Right lung (tissue), 10 donors: Measurements from ENCODE around the gene DPPA5. TPM values are rescaled to one million over a fixed set of nuclear protein-coding genes. Genes with fewer than 3 reads are reported as not detected.
A peak's percentile ranks its signal among the peaks of the same experiment; 100 is the strongest.
"Not testable (repeated sequence)": the region's sequence is repeated elsewhere in the genome, so short reads cannot be mapped to it uniquely, and the experiment has no call there.

Experiments used
- DNase-seq, 2 donors: peaks; one replicate each; pipeline ENCODE4 v3.0.0-alpha.2; 2013
- long read RNA-seq, 8 donors: transcript quantifications; one replicate each; lab custom pipeline, GENCODE V29; 2026
- polyA plus RNA-seq, 5 donors: library from polyadenylated mRNA; unstranded; fragments of 120-200 nt; gene quantifications; one replicate each; pipeline versions ENCODE4 v1.2.1 to v1.2.3, GENCODE V29; 2013; ENCODE audit warnings: inconsistent platforms in 1 of 5, low replicate concordance in 1 of 5; ENCODE audit not compliant: insufficient read length in 5 of 5, insufficient read depth in 1 of 5

The DPPA5 gene, protein sequence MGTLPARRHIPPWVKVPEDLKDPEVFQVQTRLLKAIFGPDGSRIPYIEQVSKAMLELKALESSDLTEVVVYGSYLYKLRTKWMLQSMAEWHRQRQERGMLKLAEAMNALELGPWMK
- polyA plus RNA-seq = not detected
- long read RNA-seq, donor 1 = 0 reads
- long read RNA-seq, donor 2 = 0 reads
- long read RNA-seq, donor 3 = 0 reads
- long read RNA-seq, donor 4 = 0 reads
- long read RNA-seq, donor 5 = 0 reads
- long read RNA-seq, donor 6 = 0 reads
- long read RNA-seq, donor 7 = 0 reads
- long read RNA-seq, donor 8 = 0 reads

GRCh38 chr6:73353636-73354593 is at the start of gene DPPA5:
TSS of gene DPPA5 (minus strand) at chr6:73354276. CDS start at chr6:73354225, 51 bp downstream.
- no peak for DNase-seq

GRCh38 chr6:73400656-73401055 is 46.6 kb upstream of the DPPA5 start:
- no peak for DNase-seq

GRCh38 chr6:73395875-73396274 is 41.8 kb upstream of the DPPA5 start:
- no peak for DNase-seq

DNA sequence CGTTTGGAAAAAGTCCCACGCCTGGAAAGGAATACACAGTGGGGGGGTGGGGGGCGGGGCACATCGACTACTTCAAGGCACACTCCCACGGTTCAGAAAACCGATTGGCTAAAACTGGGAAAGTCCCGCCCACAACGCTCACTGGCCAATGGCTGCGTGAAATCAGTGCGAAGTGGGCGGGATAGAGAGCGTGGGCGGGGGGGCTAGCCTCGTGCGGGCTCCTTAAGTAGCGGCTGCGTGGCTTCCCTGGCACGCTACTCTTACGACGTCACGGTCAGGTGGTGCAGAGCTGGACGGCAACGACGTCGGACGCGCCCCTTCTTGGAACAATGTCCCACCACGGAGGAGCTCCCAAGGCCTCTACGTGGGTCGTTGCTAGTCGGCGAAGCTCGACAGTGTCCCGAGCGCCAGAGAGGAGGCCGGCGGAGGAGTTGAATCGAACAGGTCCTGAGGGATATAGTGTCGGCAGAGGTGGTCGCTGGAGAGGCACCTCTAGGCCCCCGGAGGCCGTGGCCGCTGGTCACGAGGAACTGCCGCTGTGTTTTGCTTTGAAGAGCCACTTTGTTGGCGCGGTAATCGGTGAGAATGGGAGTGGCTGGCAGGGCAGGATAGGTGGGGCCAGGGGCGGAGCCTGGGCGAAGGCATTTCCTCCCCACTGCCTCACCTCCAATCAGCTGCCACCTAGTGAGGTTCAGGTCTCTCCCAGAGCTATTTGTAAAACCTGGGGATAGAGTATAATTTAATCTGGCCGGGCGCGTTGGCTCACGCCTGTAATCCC is 40.7 kb upstream of the DPPA5 start, which contains the start of gene DDX43:
TSS of gene DDX43 (plus strand) at position 252 of the 778 bp plus-strand sequence. CDS start at position 330, 78 bp downstream.
- peak; percentile 5 to 16 for DNase-seq

GRCh38 chr6:73393278-73393677 is 39.2 kb upstream of the DPPA5 start:
- no peak for DNase-seq

DNA sequence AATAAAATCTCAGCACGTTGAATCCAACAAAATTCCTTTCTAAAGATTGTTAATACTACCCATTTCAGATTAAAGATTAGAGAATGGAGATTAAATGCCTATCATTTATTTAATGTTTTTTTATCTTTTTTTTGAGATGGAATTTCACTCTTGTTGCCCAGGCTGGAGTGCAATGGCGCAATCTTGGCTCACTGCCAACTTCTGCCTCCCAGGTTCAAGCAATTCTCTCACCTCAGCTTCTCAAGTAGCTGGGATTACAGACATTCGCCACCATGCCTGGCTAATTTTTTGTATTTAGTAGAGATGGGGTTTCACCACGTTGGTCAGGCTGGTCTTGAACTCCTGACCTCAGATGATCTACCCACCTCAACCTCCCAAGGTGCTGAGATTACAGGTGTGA is 38.1 kb upstream of the DPPA5 start:
- not testable (repeated sequence) for DNase-seq

DNA sequence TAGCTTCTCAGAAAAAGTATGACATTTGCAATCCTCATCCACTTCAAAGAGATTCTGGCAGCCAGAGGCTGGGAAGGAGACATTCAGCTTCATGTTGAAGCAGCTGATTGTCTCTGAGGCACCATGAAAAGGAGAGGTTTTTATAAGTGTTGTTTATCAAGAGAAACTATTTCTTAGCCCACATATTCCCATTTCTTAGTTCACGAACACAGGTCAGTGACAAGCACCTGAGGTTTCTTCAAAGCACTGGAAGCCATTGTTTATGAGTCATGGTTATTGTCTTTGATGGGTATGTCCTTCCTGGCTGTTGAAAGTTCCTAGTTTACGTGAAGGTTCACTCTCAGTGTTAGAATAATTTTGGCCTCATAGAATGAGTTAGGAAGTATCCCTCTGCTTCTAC is 37.6 kb upstream of the DPPA5 start:
- DNase-seq = no peak

DNA sequence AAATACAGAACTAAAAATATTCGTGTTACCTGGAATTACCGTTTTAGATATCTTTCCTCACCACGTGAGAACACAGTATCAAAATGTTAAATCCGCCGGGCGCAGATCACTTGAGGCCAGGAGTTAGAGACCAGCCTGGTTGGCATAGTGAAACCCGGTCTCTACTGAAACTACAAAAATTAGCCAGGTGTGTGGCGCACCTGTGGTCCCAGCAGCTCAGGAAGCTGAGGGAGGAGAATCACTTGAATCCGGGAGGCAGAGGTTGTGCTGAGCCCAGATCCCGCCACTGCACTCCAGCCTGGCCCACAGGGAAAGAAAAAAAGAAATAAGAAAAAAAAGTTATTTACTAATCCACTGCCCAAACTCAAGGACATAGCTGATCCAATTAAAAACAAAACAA is 35.8 kb upstream of the DPPA5 start:
- no peak for DNase-seq

DNA sequence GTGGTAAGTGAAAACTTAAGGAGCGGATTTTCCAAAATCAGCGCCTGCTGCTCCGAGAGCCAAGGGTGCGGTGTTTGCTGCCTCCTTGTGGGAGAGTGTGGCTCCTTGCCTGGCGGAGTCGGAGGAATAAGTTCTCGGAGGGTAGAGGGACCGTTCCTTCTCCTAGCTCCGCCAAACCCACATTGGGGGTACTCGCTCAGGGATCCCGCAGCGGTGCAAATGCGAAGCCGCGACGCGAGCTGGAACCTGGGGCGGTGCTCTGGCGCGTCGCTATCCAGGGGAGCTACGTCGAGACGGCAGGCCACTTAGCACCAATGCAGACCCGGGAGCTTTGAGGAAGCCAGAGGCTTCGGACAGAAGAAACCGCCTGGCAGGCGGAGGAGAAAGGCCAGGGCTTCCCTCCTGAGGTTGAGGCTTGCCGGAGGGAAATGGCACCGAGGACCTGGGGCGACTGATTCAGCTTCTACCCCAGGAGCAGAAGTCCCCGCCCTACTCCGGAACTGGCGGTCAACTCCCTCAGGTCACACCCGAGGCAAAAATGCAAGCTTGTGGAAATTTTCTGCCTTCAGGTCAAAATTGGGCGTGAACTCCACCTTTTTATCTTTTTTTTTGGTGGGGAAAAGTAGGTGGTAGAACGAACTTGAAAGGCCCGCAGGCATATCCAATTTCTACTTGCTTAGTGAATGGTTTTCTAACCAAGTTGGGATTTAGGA is 34.9 kb upstream of the DPPA5 start:
- DNase-seq = peak; percentile 49 to 56

DNA sequence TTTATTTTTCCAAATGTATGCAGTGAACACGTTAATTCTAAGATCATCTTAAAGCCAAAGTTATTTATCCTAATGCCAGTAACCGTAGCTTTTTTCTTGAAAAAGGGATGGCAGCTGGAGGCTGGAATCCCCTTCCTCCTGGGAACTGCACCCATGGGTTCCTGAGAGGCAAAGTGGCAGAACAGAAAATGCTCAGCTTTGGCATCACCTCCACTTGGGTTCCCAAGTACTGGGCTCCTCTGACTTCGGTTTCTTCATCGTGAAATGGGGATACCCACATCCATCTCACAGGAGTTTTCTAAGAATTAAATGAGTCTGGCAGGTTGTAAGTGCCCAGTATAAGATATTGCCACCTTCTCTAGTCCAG is 34.3 kb upstream of the DPPA5 start:
- DNase-seq = no peak

DNA sequence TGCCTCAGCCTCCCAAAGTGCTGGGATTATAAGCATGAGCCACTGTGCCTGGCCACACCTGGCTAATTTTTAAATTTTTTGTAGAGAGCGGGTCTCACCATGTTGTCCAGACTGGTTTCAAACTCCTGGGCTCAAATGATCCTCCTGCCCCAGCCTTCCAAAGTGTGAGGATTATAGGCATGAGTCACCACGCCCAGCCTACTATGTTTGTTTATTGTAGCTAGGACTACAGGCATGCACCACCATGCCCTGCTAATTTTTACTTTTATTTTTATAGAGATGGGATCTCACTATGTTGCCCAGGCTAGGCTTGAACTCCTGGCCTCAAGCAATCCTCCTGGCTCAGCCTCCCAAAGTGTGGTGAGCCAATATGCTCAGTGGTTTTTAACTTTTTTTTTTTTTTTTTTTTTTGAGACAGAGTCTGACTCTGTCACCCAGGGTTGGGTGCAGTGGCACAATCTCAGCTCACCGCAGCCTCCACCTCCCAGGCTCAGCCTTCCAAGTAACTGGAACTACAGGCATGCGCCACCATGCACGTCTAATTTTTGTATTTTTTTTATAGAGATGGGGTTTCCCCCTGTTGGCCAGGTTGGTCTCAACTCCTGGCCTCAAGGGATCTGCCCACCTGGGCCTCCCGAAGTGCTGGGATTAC is 28.5 kb upstream of the DPPA5 start:
- DNase-seq = no peak

DNA sequence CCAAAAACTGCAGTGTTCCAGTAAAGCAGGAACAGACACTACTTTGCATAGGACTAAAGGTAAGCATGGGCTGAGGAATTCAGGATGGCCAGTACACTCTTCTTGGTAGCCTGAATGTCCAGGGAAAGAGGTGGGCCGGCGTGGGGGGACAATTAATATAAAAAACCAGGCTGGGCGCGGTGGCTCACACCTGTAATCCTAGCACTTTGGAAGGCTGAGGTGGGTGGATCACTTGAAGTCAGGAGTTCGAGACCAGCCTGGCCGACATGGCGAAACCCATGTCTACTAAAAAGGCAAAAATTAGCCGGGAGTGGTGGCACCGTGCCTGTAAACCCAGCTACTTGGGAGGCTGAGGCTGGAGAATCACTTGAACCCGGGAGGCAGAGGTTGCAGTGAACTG is 27.5 kb upstream of the DPPA5 start:
- DNase-seq = not testable (repeated sequence)

DNA sequence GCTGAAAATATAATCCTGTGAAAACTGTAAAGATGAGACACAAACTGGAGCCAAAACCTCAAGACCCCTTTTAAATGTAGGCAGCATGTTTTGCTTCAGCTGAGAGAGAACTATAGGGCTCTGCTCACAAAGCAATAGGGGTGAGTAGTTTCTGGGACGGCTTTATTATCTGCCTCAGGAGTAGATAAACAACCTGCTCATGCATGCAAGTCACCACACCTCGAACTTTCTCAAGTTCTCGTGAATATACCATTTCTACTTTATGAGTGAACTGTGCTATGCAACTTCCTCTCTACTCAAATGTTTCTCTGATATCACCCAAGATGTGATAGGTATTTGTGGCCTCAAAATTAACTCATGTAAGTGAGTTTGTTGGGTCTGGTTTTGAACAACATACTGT is 23.1 kb upstream of the DPPA5 start:
- DNase-seq = no peak

DNA sequence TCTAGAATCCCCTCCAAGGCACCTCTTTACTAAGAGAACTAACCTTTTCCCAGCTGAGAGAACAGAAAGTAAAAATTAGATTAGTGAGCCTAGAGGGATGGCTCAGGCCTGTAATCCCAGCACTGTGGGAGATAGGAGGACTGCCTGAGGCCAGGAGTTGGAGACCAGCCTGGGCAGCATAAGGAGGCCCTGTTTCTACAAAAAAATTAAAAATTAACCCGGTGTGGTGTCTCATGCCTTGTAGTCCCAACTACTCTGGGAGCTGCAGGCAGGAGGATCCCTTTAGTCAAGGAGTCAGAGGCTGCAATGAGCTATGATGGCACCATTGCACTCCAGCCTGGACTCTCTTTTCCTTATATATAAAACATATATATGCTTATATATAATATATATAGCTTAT is 21.1 kb upstream of the DPPA5 start:
- DNase-seq = no peak

GRCh38 chr6:73372516-73372915 is 18.4 kb upstream of the DPPA5 start:
- DNase-seq = no peak

DNA sequence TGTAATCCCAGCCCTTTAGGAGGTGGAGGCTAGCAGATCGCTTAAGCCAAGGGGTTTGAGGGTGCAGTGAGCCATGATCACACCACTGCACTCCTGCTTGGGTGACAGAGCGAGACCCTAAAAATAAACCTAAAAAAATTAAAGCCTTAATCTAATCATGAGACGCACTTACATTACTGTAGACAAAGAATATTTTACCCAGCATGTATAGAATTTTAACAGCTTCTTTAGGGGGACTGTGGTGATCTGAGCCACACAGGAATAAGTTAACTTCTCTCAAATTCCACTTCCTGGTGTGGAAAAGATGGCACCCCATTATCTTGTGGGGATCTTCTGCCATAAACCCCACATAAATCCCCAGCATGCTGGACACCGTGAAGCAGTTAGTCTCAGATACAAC is 17.9 kb upstream of the DPPA5 start:
- DNase-seq = no peak

DNA sequence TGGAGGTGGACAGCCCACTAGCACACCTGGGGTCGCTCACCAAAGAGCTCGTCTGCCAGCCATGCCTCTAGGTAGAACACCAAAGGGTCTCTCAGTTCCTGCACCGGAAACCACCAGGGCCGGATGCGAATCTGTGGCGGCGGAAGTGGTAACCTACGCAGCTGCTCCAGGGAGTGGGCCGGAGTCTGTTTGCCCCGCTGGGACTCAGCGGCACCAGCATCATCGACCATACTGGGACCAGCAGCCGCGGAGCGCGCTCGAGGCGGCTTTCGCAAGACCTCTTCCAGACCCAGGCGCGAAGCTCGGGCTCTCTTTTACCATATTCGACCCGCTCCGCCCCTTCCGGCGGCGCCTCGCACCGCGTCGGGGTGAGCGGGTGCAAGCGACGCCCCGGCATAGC is 15.5 kb upstream of the DPPA5 start, which contains the start of gene OOEP:
TSS of gene OOEP (minus strand) at position 335 of the 400 bp plus-strand sequence. CDS start at position 230, 105 bp downstream.
- DNase-seq = no peak

- no peak for DNase-seq
These were observed 15.1 kb upstream of the DPPA5 start for GRCh38 chr6:73369157-73369556.

- no peak for DNase-seq
These were observed 14.6 kb upstream of the DPPA5 start for GRCh38 chr6:73368675-73369074.

- DNase-seq = no peak
These were observed 13.8 kb upstream of the DPPA5 start for GRCh38 chr6:73367761-73368355.
